Right atrium auricular region (tissue), 2 donors: ENCODE results near the gene CPM. TPM values are rescaled to one million over a fixed set of nuclear protein-coding genes. Genes with fewer than 3 reads are reported as not detected.

ENCODE experiments used
- DNase-seq: peaks from one replicate; pipeline ENCODE4 v3.0.0-alpha.2; 2019; ENCODE audit warnings: low spot score
- H3K27ac ChIP-seq, 2 donors: fragments of 200-600 bp; sonication (generic); 1 replicate in 1 of 2; 2 replicates in 1 of 2; pipeline ENCODE4 v1.5.1; 2016 to 2019
- H3K27me3 ChIP-seq, 2 donors: fragments of 200-600 bp; sonication (generic); one replicate each; pipeline versions ENCODE4 v1.5.1 to v1.6.0; 2017 to 2019
- H3K36me3 ChIP-seq: fragments of 200-600 bp; sonication (generic); one replicate; pipeline ENCODE4 v1.5.1; 2016
- H3K4me1 ChIP-seq, 2 donors: fragments of 200-600 bp; sonication (generic); one replicate each; pipeline versions ENCODE4 v1.5.1 to v1.6.0; 2017 to 2019
- H3K4me3 ChIP-seq, 2 donors: fragments of 200-600 bp; sonication (generic); 1 replicate in 1 of 2; 2 replicates in 1 of 2; pipeline ENCODE4 v1.5.1; 2017 to 2019; ENCODE audit warnings: mild to moderate bottlenecking in 1 of 2, moderate library complexity in 1 of 2
- H3K9me3 ChIP-seq, 2 donors: fragments of 200-600 bp; sonication (generic); one replicate each; pipeline ENCODE4 v1.5.1; 2019
- CTCF ChIP-seq, 2 donors: fragments of 200-600 bp; sonication (generic); IDR thresholded peaks; one replicate each; pipeline ENCODE4 v1.5.1; 2019; ENCODE audit warnings: antibody characterized with exemption in 2 of 2
- total RNA-seq, 2 donors: library from RNA; depleted of rRNA; stranded (reverse); fragments of >200 nt; gene quantifications; one replicate each; pipeline ENCODE4 v1.1.0, GENCODE V29; 2016

The CPM gene
- total RNA-seq, 2 donors from 2014 or later, result 19.8 to 21.9 TPM

GRCh38 chr12:68880660-68881325 is 52.2 kb downstream of the CPM start:
- no peak for TF ChIP-seq CTCF (IDR thresholded peaks at IDR 0.05)
- no peak overlapping the region for H3K27ac ChIP-seq
- H3K36me3 ChIP-seq, result no peaks in the 10 kb centered on the region
- no peaks in the 10 kb centered on the region for H3K4me1 ChIP-seq
- no peaks in the 10 kb centered on the region for H3K27me3 ChIP-seq
- peaks cover 0 to 11% of the 10 kb centered on the region in 2 donors for H3K9me3 ChIP-seq
- H3K4me3 ChIP-seq, result no peak overlapping the region
- DNase-seq, result no peak

- no peak for TF ChIP-seq CTCF (IDR thresholded peaks at IDR 0.05)
- Histone ChIP-seq H3K4me1 (no peaks in the 10 kb centered on the region), H3K27me3 (no peaks in the 10 kb centered on the region)
These were observed 54.1 kb downstream of the CPM start for GRCh38 chr12:68878846-68879245.

GRCh38 chr12:68878283-68878682 is 54.7 kb downstream of the CPM start:
- DNase-seq, result no peak
- H3K36me3 ChIP-seq, result no peaks in the 10 kb centered on the region
- H3K9me3 ChIP-seq, result peaks cover 0 to 11% of the 10 kb centered on the region in 2 donors
- no peaks in the 10 kb centered on the region for H3K27me3 ChIP-seq
- H3K27ac ChIP-seq, result no peak overlapping the region
- H3K4me1 ChIP-seq, result no peaks in the 10 kb centered on the region
- no peak for TF ChIP-seq CTCF (IDR thresholded peaks at IDR 0.05)
- no peak overlapping the region for H3K4me3 ChIP-seq

More at GRCh38 chr12:68878846-68879245, 54.1 kb downstream of the CPM start:
- H3K9me3 ChIP-seq, result peaks cover 0 to 11% of the 10 kb centered on the region in 2 donors
- H3K36me3 ChIP-seq, result no peaks in the 10 kb centered on the region
- no peak for DNase-seq
- H3K27ac ChIP-seq, result no peak overlapping the region
- no peak overlapping the region for H3K4me3 ChIP-seq

- no peaks in the 10 kb centered on the region for H3K4me1 ChIP-seq
- TF ChIP-seq CTCF (IDR thresholded peaks at IDR 0.05), result no peak
- no peak overlapping the region for H3K27ac ChIP-seq
- H3K9me3 ChIP-seq, result peaks cover 0 to 11% of the 10 kb centered on the region in 2 donors
- DNase-seq, result no peak
- H3K27me3 ChIP-seq, result no peaks in the 10 kb centered on the region
- no peak overlapping the region for H3K4me3 ChIP-seq
- no peaks in the 10 kb centered on the region for H3K36me3 ChIP-seq
These were observed 55.4 kb downstream of the CPM start for GRCh38 chr12:68877583-68877982.

- Histone ChIP-seq H3K9me3 (peaks cover 0 to 8% of the 10 kb centered on the region in 2 donors), H3K36me3 (no peaks in the 10 kb centered on the region), H3K27me3 (no peaks in the 10 kb centered on the region), H3K27ac (no peak overlapping the region), H3K4me1 (no peaks in the 10 kb centered on the region), H3K4me3 (no peak overlapping the region)
- DNase-seq, result no peak
- TF ChIP-seq CTCF (IDR thresholded peaks at IDR 0.05), result no peak
These were observed 56.5 kb downstream of the CPM start for GRCh38 chr12:68876461-68876860.

GRCh38 chr12:68873316-68873715 is 59.7 kb downstream of the CPM start:
- Histone ChIP-seq H3K27ac (no peak overlapping the region), H3K4me3 (no peak overlapping the region), H3K27me3 (no peaks in the 10 kb centered on the region), H3K9me3 (no peaks in the 10 kb centered on the region), H3K36me3 (no peaks in the 10 kb centered on the region), H3K4me1 (no peaks in the 10 kb centered on the region)
- DNase-seq, result no peak
- no peak for TF ChIP-seq CTCF (IDR thresholded peaks at IDR 0.05)
